Fibroblast of skin of right biceps (primary cell): Measurements from ENCODE around the gene NPAS3.

Experiments used
- DNase-seq: peaks from one replicate; pipeline ENCODE4 v3.0.0-alpha.2; 2013

The NPAS3 gene

GRCh38 chr14:33454022-33454595 is 515.4 kb downstream of the NPAS3 start:
- DNase-seq = no peak

DNA sequence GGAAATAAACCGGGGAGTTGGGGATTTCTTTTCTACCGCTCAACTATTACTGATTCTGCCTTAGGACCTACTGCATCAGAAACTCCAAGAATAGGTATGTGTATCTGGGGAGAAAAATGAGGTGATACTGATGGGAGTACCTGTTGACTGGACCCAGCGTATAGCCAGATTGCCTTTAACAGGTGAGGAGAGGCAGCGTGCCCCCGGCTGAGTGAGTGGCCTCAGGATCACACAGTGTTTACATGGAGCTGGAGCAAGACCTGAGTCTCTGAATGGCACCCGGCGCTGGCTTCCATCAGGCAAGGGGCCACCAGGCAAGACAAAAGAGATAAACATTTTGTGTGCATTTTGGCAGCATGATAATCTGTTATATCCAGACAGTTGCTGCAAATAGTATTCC is 516.0 kb downstream of the NPAS3 start:
- DNase-seq = no peak

- DNase-seq = peak; percentile 51
These were observed 517.1 kb downstream of the NPAS3 start for GRCh38 chr14:33455654-33456345.

GRCh38 chr14:33457021-33457420 is 518.3 kb downstream of the NPAS3 start:
- no peak for DNase-seq

- no peak for DNase-seq
These were observed 518.9 kb downstream of the NPAS3 start for GRCh38 chr14:33457617-33458016.

DNA sequence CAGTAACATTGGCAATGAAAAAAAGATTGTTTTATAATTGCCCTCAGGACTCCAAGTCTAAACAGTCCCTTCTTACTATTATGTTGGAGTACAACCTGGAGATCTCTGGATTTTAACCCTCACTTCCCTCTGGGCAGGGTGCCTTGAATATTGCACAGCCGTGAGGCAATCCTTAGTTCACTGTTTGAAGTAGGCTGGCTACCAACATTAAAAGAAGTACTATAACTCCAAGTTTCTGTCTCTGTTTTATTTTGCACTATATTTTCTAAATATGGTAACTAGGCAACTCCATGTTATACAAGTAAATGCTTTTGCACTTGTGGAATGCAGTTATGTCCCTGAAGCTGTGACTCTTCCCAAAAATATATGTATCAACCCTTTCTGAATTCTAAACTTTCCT is 521.5 kb downstream of the NPAS3 start:
- DNase-seq = peak; percentile 10

DNA sequence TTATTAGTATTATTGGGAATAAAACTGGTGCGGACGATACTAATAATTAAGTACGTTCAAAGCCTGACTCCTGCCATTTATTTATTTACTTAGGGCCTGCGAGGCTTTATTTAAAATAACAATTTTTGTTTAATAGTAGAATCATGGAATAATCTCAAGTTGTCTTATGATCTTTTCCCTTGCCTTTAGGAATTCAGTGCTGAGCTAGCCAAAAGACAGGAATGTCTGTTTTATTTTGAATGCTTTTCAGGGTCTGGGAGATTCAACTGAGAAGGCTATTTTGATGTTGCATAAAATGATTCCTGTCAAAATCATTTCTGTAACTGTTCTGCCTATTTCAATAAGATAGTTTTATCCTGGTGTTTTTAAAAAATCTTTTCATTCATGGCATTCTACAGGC is 522.4 kb downstream of the NPAS3 start:
- no peak for DNase-seq

- DNase-seq = no peak
These were observed 525.1 kb downstream of the NPAS3 start for GRCh38 chr14:33463731-33464130.

GRCh38 chr14:33464254-33464962 is 525.7 kb downstream of the NPAS3 start:
- DNase-seq = no peak

GRCh38 chr14:33465846-33466700 is 527.4 kb downstream of the NPAS3 start:
- DNase-seq = no peak

- DNase-seq = no peak
These were observed 529.3 kb downstream of the NPAS3 start for GRCh38 chr14:33467971-33468370.

- no peak for DNase-seq
These were observed 531.2 kb downstream of the NPAS3 start for GRCh38 chr14:33469898-33470297.

DNA sequence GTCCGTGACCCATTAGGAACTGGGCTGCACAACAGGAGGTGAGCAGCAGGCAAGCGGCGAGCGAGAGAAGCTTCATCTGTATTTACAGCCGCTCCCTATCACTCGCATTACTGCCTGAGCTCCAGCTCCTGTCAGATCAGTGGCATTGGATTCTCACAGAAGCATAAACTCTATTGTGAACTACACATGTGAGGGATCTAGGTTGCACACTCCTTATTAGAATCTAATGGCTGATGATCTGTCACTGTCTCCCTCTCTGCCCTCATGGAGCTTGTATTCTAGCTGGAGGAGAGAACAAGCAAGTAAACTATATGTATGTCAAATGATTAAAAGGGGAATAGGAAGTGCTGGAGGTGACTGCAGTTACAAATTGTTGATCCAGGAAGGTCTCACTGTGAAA is 533.1 kb downstream of the NPAS3 start:
- DNase-seq = no peak

DNA sequence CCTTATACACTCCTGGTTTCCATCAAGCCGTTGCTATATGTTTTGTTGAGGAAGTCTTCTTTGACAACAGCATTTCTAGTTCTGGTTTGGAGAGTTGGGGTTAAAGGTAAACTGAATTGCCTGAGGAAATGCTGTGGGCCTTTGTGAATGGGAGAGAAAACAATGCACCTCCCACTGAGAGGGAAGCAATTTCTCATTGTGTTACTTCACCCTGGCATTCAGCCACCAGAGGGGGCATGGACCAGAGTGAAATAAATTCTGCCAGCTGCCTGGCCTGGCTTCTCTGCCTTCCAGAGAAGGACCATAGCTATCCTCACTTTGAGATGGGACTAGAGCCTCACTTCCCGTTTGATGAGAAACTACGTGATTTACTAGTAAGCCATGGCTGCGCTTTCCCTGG is 536.9 kb downstream of the NPAS3 start:
- peak; percentile 30 for DNase-seq

GRCh38 chr14:33477797-33478196 is 539.1 kb downstream of the NPAS3 start:
- no peak for DNase-seq

GRCh38 chr14:33480071-33480886 is 541.6 kb downstream of the NPAS3 start:
- peak; percentile 22 for DNase-seq

DNA sequence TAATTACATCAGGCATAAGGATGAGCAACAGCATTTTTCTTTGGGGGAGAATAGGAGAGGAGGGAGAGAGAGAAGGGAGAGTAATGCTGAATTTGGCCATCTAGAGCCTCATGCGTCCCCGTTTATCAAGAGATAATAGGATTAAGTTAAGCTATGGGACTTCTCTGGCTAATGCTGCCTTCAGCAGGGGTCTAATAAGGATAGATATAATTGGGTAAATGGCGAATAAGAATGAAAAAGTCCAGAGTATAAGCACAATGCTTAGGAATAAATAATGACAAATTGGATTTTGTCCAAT is 542.2 kb downstream of the NPAS3 start:
- DNase-seq = no peak

GRCh38 chr14:33483110-33483509 is 544.4 kb downstream of the NPAS3 start:
- DNase-seq = no peak

DNA sequence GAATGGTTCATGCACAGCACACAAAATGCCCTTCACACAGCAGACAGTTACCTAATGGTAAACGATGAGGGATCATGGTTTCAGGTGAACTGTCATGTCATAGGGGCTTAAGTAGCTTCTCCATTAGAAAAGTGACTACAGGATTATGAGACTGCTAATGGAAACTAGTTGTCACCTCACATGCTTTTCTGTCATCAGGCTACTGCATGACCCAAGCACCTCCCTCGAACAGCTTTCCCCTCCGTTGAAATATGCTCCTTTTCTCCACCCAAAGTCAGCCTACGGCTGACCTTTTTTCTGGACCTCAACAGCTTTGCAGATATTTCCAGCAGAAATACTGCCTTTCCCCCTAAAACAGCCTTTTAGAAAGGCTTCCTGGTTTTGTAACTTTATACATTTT is 544.9 kb downstream of the NPAS3 start:
- no peak for DNase-seq

DNA sequence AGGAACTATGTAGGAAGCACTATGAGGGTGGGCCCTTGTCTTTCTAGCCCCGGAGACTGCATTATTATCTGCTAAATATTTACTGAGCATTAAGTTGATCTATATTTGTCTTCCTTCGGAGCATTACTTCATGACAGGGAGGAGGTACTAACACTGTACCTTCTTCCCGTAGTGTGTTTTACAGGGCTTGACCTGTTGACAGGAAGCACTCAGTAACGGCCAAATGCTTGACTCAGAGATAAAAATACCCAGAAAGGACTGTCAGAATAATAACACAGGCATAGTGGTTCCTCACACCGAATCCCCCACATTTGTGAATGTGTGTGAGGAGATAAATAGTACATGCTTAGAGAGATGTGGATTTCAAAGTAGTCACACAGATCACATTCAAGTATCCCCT is 545.6 kb downstream of the NPAS3 start:
- no peak for DNase-seq

- DNase-seq = no peak
These were observed 547.7 kb downstream of the NPAS3 start for GRCh38 chr14:33486332-33486890.

DNA sequence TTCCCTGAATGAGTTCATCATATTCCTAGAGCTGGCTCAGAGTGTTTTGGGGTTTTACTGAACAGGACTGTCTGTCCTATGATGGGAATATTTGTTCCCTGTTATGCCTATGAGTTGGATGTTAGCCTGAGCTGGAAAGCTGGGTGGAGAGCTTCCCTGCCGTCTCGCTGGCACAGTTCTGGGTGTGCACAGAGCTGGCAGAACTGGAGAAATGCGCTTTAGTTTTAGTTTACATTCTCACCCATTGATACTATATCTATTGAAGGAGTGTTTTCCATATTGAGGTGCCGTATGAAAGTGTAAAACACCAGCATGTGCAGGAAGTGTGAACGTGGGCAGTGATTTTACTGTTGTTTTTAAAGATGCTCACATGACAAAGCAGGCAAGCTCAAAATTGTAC is 549.9 kb downstream of the NPAS3 start:
- no peak for DNase-seq
